HUES6 (cell line): ENCODE data around the gene LHFPL4.

Source experiments
- H3K27ac ChIP-seq: 2 replicates; pipeline ENCODE4 v1.7.0; 2013; ENCODE audit warnings: low read depth, mild to moderate bottlenecking, low read length, inconsistent platforms
- H3K27me3 ChIP-seq: 2 replicates; pipeline ENCODE4 v1.6.1; 2013; ENCODE audit warnings: low read length; ENCODE audit not compliant: control insufficient read depth, insufficient read depth
- H3K36me3 ChIP-seq: 2 replicates; pipeline ENCODE4 v1.6.1; 2013; ENCODE audit warnings: low read length; ENCODE audit not compliant: control insufficient read depth, insufficient read depth
- H3K4me1 ChIP-seq: 2 replicates; pipeline ENCODE4 v1.6.1; 2013; ENCODE audit warnings: low read length; ENCODE audit not compliant: control insufficient read depth, insufficient read depth
- H3K4me3 ChIP-seq: 2 replicates; pipeline ENCODE4 v1.5.1; 2013; ENCODE audit warnings: low read depth, low read length
- H3K9ac ChIP-seq: one replicate; pipeline ENCODE4 v1.6.1; 2013; ENCODE audit warnings: mild to moderate bottlenecking, low read length
- H3K9me3 ChIP-seq: 2 replicates; pipeline ENCODE4 v1.6.1; 2013; ENCODE audit warnings: low read depth, low read length; ENCODE audit not compliant: control insufficient read depth, insufficient read depth

LHFPL4 gene

DNA sequence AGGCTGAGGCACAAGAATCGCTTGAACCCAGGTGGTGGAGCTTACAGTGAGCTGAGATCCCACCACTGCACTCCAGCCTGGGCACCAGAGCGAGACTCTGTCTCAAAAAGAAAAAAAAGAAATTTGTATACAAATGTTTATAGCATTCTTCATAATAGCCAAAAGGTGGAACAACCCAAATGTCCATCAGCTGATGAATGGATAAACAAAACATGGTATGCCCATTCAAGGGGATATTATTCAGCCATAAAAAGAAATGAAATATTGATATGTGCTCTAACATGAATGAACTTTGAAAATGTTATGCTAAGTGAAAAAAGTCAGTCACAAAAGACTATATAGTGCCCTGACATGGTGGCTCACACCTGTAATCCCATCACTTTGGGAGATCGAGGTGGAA is 11.4 kb downstream of the LHFPL4 start:
- Histone ChIP-seq H3K4me1 (no peaks in the 10 kb centered on the region), H3K27ac (no peak overlapping the region), H3K36me3 (no peaks in the 10 kb centered on the region), H3K9ac (no peak overlapping the region), H3K9me3 (no peaks in the 10 kb centered on the region), H3K27me3 (peaks cover 4% of the 10 kb centered on the region; the same call in 1 of the 2 replicates), H3K4me3 (no peak overlapping the region)

DNA sequence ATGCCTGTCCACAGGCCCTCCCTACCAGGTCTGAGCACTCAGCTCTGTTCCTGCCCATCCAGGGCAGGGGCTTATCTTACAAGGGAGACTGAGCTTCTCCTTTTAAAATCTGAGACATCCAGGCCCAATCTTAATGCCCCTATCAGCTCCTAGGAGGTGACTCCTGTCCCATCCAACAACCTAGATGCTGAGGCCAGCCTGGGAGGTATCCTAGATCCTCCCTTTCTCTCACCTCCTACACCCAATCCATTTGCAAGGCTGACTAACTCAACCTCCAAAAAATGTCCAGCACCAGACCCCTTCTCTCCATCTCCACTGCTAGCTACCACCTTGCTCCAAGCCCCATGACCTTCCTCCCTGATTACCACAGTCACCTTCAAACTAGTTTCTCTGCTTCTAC is 17.4 kb downstream of the LHFPL4 start:
- Histone ChIP-seq H3K27ac (no peak overlapping the region), H3K36me3 (no peaks in the 10 kb centered on the region), H3K27me3 (peaks cover 4% of the 10 kb centered on the region; the same call in 1 of the 2 replicates)

DNA sequence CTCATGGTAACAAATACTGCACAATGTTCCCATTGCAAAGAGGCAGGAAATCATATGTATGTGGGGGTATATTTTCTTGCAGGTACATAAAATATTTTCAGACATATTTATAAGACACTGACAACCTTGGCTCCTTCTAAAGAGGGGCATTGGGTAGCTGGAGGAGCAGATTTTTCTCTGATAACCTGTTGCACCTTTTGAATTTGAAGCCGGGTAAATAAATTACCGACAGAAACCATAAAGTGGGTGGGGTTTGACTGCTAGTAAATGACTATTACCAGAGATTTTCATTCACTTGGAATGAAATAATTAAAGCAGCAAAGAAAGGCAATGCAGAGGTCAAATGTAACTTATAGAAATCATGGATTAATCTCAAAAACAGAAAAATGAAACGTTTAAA is 19.2 kb downstream of the LHFPL4 start:
- no peaks in the 10 kb centered on the region for H3K9me3 ChIP-seq
- no peak overlapping the region for H3K4me3 ChIP-seq
- no peak overlapping the region for H3K27ac ChIP-seq
- no peak overlapping the region for H3K9ac ChIP-seq
- no peaks in the 10 kb centered on the region for H3K36me3 ChIP-seq
- peaks cover 4% of the 10 kb centered on the region; the same call in 1 of the 2 replicates for H3K27me3 ChIP-seq
- H3K4me1 ChIP-seq, result no peaks in the 10 kb centered on the region

More for the DNA sequence above, 17.4 kb downstream of the LHFPL4 start:
- no peaks in the 10 kb centered on the region for H3K4me1 ChIP-seq
- no peaks in the 10 kb centered on the region for H3K9me3 ChIP-seq
- H3K4me3 ChIP-seq, result no peak overlapping the region
- H3K9ac ChIP-seq, result no peak overlapping the region

DNA sequence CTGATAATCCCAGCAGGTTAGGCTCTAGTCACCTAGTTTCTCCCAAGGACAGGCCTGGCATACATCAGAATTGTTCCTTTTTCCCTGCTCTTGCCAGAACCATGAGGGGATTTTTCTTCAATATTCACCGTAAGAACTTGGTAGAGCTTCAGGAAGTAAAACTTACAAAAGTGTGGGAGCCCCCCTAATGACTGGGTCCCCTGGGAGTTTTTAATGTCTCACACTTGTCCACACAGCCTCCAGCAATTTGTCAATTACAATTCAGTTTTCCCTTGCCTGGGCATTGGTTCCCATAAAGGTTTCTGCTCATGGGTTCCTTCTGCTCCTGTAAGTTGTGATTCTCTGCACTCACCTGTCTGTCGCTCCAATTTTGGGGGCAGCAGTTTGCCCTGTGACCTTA is 28.5 kb downstream of the LHFPL4 start:
- Histone ChIP-seq H3K9ac (no peak overlapping the region), H3K27ac (no peak overlapping the region), H3K9me3 (no peaks in the 10 kb centered on the region), H3K4me1 (no peaks in the 10 kb centered on the region), H3K36me3 (no peaks in the 10 kb centered on the region), H3K27me3 (no peaks in the 10 kb centered on the region; the same call in 1 of the 2 replicates), H3K4me3 (no peak overlapping the region)

DNA sequence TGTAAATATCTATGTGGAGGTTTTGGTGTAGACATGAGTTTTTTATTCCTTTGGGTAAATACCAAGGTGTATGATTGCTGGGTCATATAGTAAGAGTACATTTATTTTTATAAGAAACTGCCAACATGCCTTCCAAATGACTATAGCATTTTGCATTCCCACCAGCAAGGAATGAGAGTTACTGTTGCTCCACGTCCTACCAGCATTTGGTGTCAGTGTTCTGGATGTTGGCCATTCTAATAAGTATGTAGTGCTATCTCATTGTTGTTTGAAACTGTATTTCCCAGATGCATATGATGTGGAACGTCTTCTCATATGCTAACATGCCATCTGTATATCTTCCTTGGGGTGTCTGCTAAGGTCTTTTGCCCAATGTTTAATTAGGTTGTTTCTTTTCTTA is 38.7 kb downstream of the LHFPL4 start:
- no peak overlapping the region for H3K27ac ChIP-seq
- no peak overlapping the region for H3K9ac ChIP-seq
- H3K27me3 ChIP-seq, result peaks cover under 1% of the 10 kb centered on the region; the same call in 1 of the 2 replicates
- H3K9me3 ChIP-seq, result no peaks in the 10 kb centered on the region
- no peaks in the 10 kb centered on the region for H3K4me1 ChIP-seq
- no peaks in the 10 kb centered on the region for H3K36me3 ChIP-seq
- no peak overlapping the region for H3K4me3 ChIP-seq

DNA sequence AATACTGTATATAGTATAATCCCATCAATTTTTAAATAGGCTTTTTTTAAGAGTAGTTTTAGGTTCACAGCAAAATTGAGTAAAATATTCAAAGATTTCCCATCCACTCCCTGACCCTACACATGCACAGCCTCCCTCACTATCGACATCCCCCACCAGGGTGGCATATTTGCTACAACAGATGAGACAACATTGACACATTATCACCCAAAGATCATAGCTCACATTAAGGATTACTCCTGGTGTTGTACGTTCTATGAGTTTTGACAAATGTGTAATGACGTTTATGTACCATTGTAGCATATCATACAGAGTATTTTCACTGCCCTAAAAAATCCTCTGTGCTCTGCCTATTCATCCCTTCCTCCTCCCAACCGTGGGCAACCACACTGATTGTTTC is 39.3 kb downstream of the LHFPL4 start:
- H3K4me3 ChIP-seq, result no peak overlapping the region
- no peaks in the 10 kb centered on the region for H3K9me3 ChIP-seq
- peaks cover 7% of the 10 kb centered on the region for H3K27me3 ChIP-seq
- H3K36me3 ChIP-seq, result no peaks in the 10 kb centered on the region
- H3K4me1 ChIP-seq, result no peaks in the 10 kb centered on the region
- H3K9ac ChIP-seq, result no peak overlapping the region
- H3K27ac ChIP-seq, result no peak overlapping the region

DNA sequence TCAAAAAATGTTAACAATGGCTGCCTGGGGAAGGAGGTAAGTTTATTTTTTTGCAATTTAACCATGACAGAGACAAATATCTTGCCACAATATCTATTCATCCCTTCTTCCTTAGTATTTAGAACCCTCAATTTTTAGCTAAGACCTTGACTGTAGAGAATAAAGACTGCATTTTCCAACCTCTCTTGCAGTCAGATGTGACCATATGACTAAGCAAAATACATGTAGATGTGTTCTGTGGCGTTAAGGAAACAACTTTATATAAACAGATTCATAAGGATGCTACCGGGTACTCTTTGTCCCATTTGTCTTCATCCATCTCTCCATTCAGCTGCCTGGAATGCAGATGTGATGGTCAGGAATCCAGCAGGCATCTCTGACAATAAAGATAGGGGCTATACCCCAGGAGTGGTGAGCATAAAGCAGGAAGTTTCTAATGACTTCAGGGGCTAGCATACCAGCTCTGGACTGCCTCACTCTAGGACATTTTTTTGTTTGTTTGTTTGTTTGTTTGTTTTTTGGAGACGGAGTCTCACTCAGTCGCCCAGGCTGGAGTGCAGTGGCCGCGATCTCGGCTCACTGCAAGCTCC is 41.1 kb downstream of the LHFPL4 start:
- H3K4me3 ChIP-seq, result no peak overlapping the region
- H3K9me3 ChIP-seq, result no peaks in the 10 kb centered on the region
- no peaks in the 10 kb centered on the region for H3K36me3 ChIP-seq
- H3K4me1 ChIP-seq, result no peaks in the 10 kb centered on the region
- no peak overlapping the region for H3K9ac ChIP-seq
- no peak overlapping the region for H3K27ac ChIP-seq
- H3K27me3 ChIP-seq, result peaks cover 24% of the 10 kb centered on the region

DNA sequence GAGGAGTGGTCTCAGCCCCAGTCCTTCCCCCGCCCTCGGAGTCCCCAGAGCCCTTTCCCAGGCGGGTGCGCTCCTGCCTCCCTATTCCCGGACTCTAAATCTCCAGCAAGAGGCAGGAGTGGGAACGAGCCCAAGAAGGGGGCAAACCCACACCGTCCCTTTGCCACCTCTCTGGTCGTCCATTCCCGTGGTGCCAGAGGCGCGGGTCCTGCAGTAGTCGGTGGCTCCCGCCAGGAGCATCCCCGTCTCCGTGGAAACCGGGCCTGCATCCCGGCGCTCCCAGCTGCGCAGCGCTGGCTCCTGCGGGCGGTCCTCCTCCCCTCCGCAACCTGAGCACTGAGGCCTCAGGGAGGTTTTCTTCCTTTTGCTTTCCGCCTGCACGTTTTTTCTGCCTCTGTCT is 44.8 kb downstream of the LHFPL4 start:
- H3K9me3 ChIP-seq, result no peaks in the 10 kb centered on the region
- H3K27ac ChIP-seq, result no peak overlapping the region
- H3K36me3 ChIP-seq, result no peaks in the 10 kb centered on the region
- peaks cover 26% of the 10 kb centered on the region; the same call in 1 of the 2 replicates for H3K27me3 ChIP-seq
- H3K9ac ChIP-seq, result no peak overlapping the region
- no peak overlapping the region for H3K4me3 ChIP-seq
- no peaks in the 10 kb centered on the region for H3K4me1 ChIP-seq

DNA sequence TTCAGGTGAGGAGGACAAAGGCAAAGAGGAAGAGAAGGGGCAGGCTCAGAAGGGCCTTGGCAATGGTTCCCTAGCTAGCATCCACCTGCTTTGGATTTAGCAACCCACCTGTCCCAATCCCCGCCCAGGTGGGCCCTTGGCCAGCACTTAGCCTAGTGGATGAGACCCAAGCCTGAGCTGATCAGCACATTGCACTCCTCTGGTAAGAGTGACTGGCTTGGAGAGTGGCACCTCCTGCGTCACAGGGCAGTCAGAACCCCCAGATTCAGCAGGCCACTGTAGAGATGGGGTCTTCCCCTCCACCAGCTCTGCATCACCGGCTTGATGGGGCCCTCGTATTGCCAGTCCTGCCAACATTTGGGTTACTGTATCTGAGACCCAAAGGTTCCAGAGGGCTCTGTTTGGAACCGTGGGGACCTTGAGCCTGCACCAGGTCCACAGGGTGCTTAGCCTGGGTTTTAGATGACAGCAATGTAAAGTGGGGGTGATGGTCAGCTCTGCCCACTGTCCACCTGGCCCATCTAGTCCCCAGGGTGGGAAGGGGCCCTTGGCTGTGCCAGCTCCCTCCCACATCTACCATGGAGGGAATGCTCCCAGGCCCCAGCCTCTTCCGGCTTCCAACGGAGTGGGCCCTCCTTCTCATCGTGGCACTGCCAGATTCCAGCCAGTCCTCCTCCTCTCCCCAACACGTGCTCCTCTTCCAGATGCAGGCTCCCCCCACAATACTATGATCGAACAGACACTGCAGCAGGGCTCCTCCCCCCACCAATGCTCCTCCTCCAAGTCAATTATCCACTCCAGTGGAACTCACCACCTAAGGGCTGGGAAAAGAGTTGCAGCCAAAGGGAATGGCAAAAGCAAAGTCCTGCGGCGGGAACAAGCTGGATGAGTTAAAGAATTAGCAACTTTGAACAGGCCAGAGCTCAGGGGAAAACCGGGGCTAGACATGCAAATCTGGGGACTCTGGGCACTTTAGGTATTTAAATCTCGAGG is 45.7 kb downstream of the LHFPL4 start:
- peaks cover 26% of the 10 kb centered on the region; the same call in 1 of the 2 replicates for H3K27me3 ChIP-seq
- no peak overlapping the region for H3K27ac ChIP-seq
- H3K9ac ChIP-seq, result no peak overlapping the region
- H3K4me3 ChIP-seq, result no peak overlapping the region
- no peaks in the 10 kb centered on the region for H3K9me3 ChIP-seq
- H3K4me1 ChIP-seq, result no peaks in the 10 kb centered on the region
- no peaks in the 10 kb centered on the region for H3K36me3 ChIP-seq

DNA sequence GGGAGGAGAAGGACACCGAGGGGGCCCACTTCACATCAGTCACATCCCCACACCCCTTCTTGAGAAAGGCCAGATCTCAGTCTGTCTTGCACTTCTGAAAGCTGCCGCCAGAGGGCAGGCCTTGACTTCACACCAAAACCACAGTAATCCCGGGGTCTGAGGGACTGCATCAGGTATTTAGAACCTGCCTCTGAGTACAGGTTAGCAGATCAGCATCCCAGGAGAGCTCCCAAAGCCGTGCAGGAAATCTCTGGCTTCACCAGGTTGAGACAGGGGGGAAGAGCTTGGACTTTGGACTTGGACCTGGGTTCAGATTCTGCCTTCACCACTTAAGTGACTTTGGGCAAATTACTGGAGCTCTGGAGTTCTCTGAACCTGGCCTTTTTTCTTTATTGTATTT is 50.3 kb downstream of the LHFPL4 start:
- Histone ChIP-seq H3K36me3 (no peaks in the 10 kb centered on the region), H3K4me3 (no peak overlapping the region), H3K27ac (no peak overlapping the region), H3K4me1 (peaks cover 3% of the 10 kb centered on the region; the same call in 1 of the 2 replicates), H3K9ac (no peak overlapping the region), H3K27me3 (peaks cover 31% of the 10 kb centered on the region), H3K9me3 (no peaks in the 10 kb centered on the region)

DNA sequence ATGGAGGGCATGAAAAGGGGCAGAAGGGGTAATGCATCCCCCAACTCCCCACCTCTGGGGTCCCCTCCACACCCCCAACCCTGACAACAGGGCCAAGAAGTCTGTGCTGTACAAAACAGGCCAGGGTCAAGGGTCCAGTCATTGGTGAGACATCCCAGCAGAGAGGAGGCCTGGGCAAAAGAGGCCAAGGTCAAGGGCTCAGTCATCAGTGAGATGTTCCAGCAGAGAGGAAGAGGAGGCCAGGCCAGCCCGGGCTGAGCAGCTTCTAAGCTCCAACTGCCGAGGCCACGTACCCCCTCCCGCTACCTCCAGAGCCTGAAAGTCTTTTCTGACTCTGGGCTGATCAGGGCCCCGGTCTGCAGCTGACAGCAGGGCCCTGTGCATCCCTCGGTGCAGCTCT is 52.4 kb downstream of the LHFPL4 start:
- no peaks in the 10 kb centered on the region for H3K9me3 ChIP-seq
- H3K4me3 ChIP-seq, result no peak overlapping the region
- H3K27ac ChIP-seq, result no peak overlapping the region
- H3K27me3 ChIP-seq, result peaks cover 33% of the 10 kb centered on the region
- H3K9ac ChIP-seq, result no peak overlapping the region
- peaks cover 3% of the 10 kb centered on the region; the same call in 1 of the 2 replicates for H3K4me1 ChIP-seq
- H3K36me3 ChIP-seq, result no peaks in the 10 kb centered on the region
